Neural progenitor cell (in vitro differentiated cells): ENCODE measurements around the gene NMB.

ENCODE experiments used
- EZH2 ChIP-seq: fragments of 200-600 bp; sonication (generic); IDR thresholded peaks from 2 replicates; pipeline ENCODE4 v1.6.1; 2017; ENCODE audit warnings: antibody characterized with exemption, mild to moderate bottlenecking, moderate library complexity
- TF ChIP-seq, protein P1 (sequence below): fragments of 200-600 bp; sonication (generic); IDR thresholded peaks from 2 replicates; pipeline ENCODE4 v1.5.1; 2017; ENCODE audit warnings: antibody characterized with exemption, mild to moderate bottlenecking

GRCh38 chr15:84658080-84658787 is at the start of gene NMB:
- TF ChIP-seq, protein P1, sequence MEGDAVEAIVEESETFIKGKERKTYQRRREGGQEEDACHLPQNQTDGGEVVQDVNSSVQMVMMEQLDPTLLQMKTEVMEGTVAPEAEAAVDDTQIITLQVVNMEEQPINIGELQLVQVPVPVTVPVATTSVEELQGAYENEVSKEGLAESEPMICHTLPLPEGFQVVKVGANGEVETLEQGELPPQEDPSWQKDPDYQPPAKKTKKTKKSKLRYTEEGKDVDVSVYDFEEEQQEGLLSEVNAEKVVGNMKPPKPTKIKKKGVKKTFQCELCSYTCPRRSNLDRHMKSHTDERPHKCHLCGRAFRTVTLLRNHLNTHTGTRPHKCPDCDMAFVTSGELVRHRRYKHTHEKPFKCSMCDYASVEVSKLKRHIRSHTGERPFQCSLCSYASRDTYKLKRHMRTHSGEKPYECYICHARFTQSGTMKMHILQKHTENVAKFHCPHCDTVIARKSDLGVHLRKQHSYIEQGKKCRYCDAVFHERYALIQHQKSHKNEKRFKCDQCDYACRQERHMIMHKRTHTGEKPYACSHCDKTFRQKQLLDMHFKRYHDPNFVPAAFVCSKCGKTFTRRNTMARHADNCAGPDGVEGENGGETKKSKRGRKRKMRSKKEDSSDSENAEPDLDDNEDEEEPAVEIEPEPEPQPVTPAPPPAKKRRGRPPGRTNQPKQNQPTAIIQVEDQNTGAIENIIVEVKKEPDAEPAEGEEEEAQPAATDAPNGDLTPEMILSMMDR, result peak; percentile 74
- TF ChIP-seq EZH2, result no peak
